HG03575 (cell line): ENCODE measurements around the gene REP15.
"Not testable (repeated sequence)": the region's sequence is repeated elsewhere in the genome, so short reads cannot be mapped to it uniquely, and the experiment has no call there.

Source experiments
- ATAC-seq: cut with Tn5 transposase; IDR thresholded peaks from one replicate; pipeline ENCODE4 v1.9.1; 2021; ENCODE audit not compliant: unreplicated experiment, insufficient number of reproducible peaks, low FRiP score; ENCODE audit errors: extremely low read depth

REP15 gene

DNA sequence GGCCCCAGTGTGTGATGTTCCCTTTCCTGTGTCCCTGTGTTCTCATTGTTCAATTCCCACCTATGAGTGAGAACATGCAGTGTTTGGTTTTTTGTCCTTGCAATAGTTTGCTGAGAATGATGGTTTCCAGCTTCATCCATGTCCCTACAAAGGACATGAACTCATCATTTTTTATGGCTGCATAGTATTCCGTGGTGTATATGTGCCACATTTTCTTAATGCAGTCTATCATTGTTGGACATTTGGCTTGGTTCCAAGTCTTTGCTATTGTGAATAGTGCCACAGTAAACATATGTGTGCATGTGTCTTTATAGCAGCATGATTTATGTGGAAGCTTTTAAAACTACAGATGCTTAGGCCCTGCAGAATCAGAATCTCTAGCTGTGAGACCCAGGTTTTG, 49.5 kb downstream of the REP15 start:
- ATAC-seq: not testable (repeated sequence)
